Uterus (tissue), 4 donors: ENCODE data around the gene ZNF140. TPM values are rescaled to one million over a fixed set of nuclear protein-coding genes. Genes with fewer than 3 reads are reported as not detected.

ENCODE experiments used
- total RNA-seq, 4 donors: library from RNA; depleted of rRNA in 3 of 4; stranded (reverse); fragments of >200 nt in 3 of 4; gene quantifications; one replicate each; pipeline versions ENCODE4 v1.1.0 to v1.2.4, GENCODE V29; 2014 to 2023
- donor health status: DM: yes; HTN: yes; CAD: no.

ZNF140 gene
- total RNA-seq, 4 donors from 2014 or later: 3.6 to 53.8 (median 19.6) TPM

Other genes with a start within 250 kb of the ZNF140 start
- gene CHFR, start 193.3 kb upstream of the ZNF140 start, total RNA-seq: 10 to 100 TPM in 3 of 4 donors, 1 to 10 TPM in 1; 6.1 to 54.0 (median 21.5) TPM
- 10 to 100 TPM in 3 of 4 donors, 1 to 10 TPM in 1; 3.8 to 23.6 (median 16.7) TPM for gene ZNF605, start 124.6 kb upstream of the ZNF140 start, total RNA-seq
- gene ZNF26, start 94.6 kb upstream of the ZNF140 start, total RNA-seq: 10 to 100 TPM in 3 of 4 donors, 1 to 10 TPM in 1; 7.2 to 38.7 (median 17.7) TPM
- 100 to 1,000 TPM in 1 of 4 donors, 10 to 100 TPM in 3; 29.7 to 452 (median 75.6) TPM for gene ZNF84, start 43.4 kb upstream of the ZNF140 start, total RNA-seq
- 1 to 10 TPM; 4.1 to 9.8 (median 6.8) TPM for gene ZNF891, start 49.4 kb downstream of the ZNF140 start, total RNA-seq
- 10 to 100 TPM; 17.9 to 35.9 (median 20.6) TPM for gene ZNF10, start 49.7 kb downstream of the ZNF140 start, total RNA-seq
- 10 to 100 TPM in 3 of 4 donors, 1 to 10 TPM in 1; 2.1 to 80.9 (median 23.8) TPM for gene ZNF268, start 100.6 kb downstream of the ZNF140 start, total RNA-seq
- gene ANHX, start 155.0 kb downstream of the ZNF140 start, total RNA-seq: under 1 TPM in 1 of 4 donors, not detected in 3; 0.28 TPM